Keratinocyte (primary cell): ENCODE measurements around the gene VIT. TPM values are rescaled to one million over a fixed set of nuclear protein-coding genes. Genes with fewer than 3 reads are reported as not detected.
"Not testable (repeated sequence)": the region's sequence is repeated elsewhere in the genome, so short reads cannot be mapped to it uniquely, and the experiment has no call there.

Experiments used
- DNase-seq: peaks from one replicate; pipeline ENCODE4 v3.0.0-alpha.2; 2011; ENCODE audit warnings: low read depth, missing footprints, low spot score
- FAIRE-seq: peaks from 2 replicates; lab custom pipeline; 2011; peaks lifted over from hg19 to GRCh38; lab: Jason Lieb, UNC
- H2AFZ ChIP-seq: 2 replicates; pipeline ENCODE4 v1.6.0; 2012; ENCODE audit warnings: low read length, control low read depth, inconsistent platforms; ENCODE audit not compliant: control insufficient read depth
- H3K27ac ChIP-seq: 2 replicates; pipeline ENCODE4 v1.5.1; 2011; ENCODE audit warnings: low read length; ENCODE audit not compliant: control insufficient read depth, insufficient read depth
- H3K27me3 ChIP-seq: 3 replicates; pipeline ENCODE4 v1.6.0; 2011; ENCODE audit warnings: low read length; ENCODE audit not compliant: control insufficient read depth, insufficient read depth; ENCODE audit errors: extremely low read depth
- H3K36me3 ChIP-seq, 2 experiments: 2 replicates in 1 of 2; 3 replicates in 1 of 2; pipeline ENCODE4 v1.5.1; 2011; ENCODE audit warnings: low read length in 2 of 2, mild to moderate bottlenecking in 1 of 2; ENCODE audit not compliant: control insufficient read depth in 2 of 2, insufficient read depth in 2 of 2; ENCODE audit errors: extremely low read depth in 1 of 2
- H3K4me1 ChIP-seq: 3 replicates; pipeline ENCODE4 v1.5.1; 2011; ENCODE audit warnings: low read length; ENCODE audit not compliant: control insufficient read depth, insufficient read depth; ENCODE audit errors: extremely low read depth
- H3K4me2 ChIP-seq: 3 replicates; pipeline ENCODE4 v1.6.0; 2011; ENCODE audit warnings: low read depth, low read length; ENCODE audit not compliant: control insufficient read depth, insufficient read depth; ENCODE audit errors: extremely low read depth
- H3K4me3 ChIP-seq, 3 experiments: fragments of 200-600 bp in 1 of 3; sonication (generic) in 1 of 3; 2 replicates in 2 of 3; 3 replicates in 1 of 3; pipeline ENCODE4 v1.5.1; 2011 to 2016; ENCODE audit warnings: low read length in 3 of 3, mild to moderate bottlenecking in 3 of 3, control low read depth in 2 of 3, inconsistent platforms in 1 of 3, low read depth in 1 of 3, mixed read lengths in 1 of 3, mixed run types in 1 of 3, moderate library complexity in 1 of 3; ENCODE audit not compliant: control insufficient read depth in 2 of 3, insufficient read depth in 2 of 3; ENCODE audit errors: extremely low read depth in 1 of 3
- H3K79me2 ChIP-seq: 2 replicates; pipeline ENCODE4 v1.6.0; 2012; ENCODE audit warnings: low read length; ENCODE audit not compliant: control insufficient read depth, insufficient read depth
- H3K9ac ChIP-seq: 3 replicates; pipeline ENCODE4 v1.6.0; 2011; ENCODE audit warnings: low read length; ENCODE audit not compliant: control insufficient read depth, insufficient read depth; ENCODE audit errors: extremely low read depth
- H3K9me1 ChIP-seq: 3 replicates; pipeline ENCODE4 v1.6.0; 2011; ENCODE audit warnings: low read length; ENCODE audit not compliant: control insufficient read depth, insufficient read depth; ENCODE audit errors: extremely low read depth
- H3K9me3 ChIP-seq: 2 replicates; pipeline ENCODE4 v1.5.1; 2012; ENCODE audit warnings: low read depth, low read length; ENCODE audit not compliant: control insufficient read depth
- H4K20me1 ChIP-seq: 3 replicates; pipeline ENCODE4 v1.6.0; 2011; ENCODE audit warnings: low read length; ENCODE audit not compliant: control insufficient read depth, insufficient read depth; ENCODE audit errors: extremely low read depth
- CTCF ChIP-seq, 3 experiments: IDR thresholded peaks in 1 of 3; conservative IDR thresholded peaks in 1 of 3; optimal IDR thresholded peaks in 1 of 3; 2 replicates in 2 of 3; 3 replicates in 1 of 3; pipeline versions ENCODE3 to v1.5.1; 2011; ENCODE audit warnings: low read length in 3 of 3, mild to moderate bottlenecking in 3 of 3, moderate library complexity in 2 of 3, control low read depth in 1 of 3, inconsistent platforms in 1 of 3; ENCODE audit not compliant: insufficient read depth in 2 of 3; ENCODE audit errors: extremely low read depth in 1 of 3
- EZH2 ChIP-seq: IDR thresholded peaks from one replicate; pipeline ENCODE4 v1.6.1; 2012; ENCODE audit warnings: inconsistent platforms, mild to moderate bottlenecking, low read length, moderate library complexity
- dilution Hi-C: fragments of 300-500 bp; cut with MboI; formaldehyde crosslinking; loops from one replicate; pipeline ENCODE4 v1.7.0; 2020; ENCODE audit warnings: low sequenced_read_pairs; ENCODE audit not compliant: extremely low pct_ligation_motif_present
- polyA plus RNA-seq, 5 experiments: library from polyadenylated mRNA; depleted of rRNA in 3 of 5; stranded (reverse) in 3 of 5; stranded (forward) in 1 of 5; unstranded in 1 of 5; fragments of >200 nt; gene quantifications; 1 replicate in 1 of 5; 2 replicates in 3 of 5; 3 replicates in 1 of 5; pipeline versions ENCODE4 v1.2.1 to v1.2.3, GENCODE V29; 2011 to 2012; ENCODE audit warnings: missing spikeins in 2 of 5, low read depth in 1 of 5, low replicate concordance in 1 of 5

The VIT gene
- polyA plus RNA-seq, 1 donor (not counting 4 experiments of a cell fraction or from before 2014, with no cell fraction given), result 0.79 TPM

GRCh38 chr2:36683002-36683401, 13.5 kb upstream of the VIT start:
- no peaks in the 10 kb centered on the region for H4K20me1 ChIP-seq
- no peak overlapping the region for H3K4me3 ChIP-seq
- no peak overlapping the region for H2AFZ ChIP-seq
- DNase-seq, result no peak
- TF ChIP-seq EZH2 (no peak), CTCF (optimal IDR thresholded peaks at IDR 0.05 in 1 of 3, IDR thresholded peaks at IDR 0.05 in 1 of 3, conservative IDR thresholded peaks at IDR 0.05 in 1 of 3; ENCODE audit: extremely low read depth in 1 of 3, insufficient read depth in 2 of 3, low read length in 3 of 3) (no peak)
- H3K27me3 ChIP-seq, result no peaks in the 10 kb centered on the region
- H3K4me2 ChIP-seq, result no peak overlapping the region
- H3K4me1 ChIP-seq, result no peaks in the 10 kb centered on the region
- no peaks in the 10 kb centered on the region for H3K9me1 ChIP-seq
- dilution Hi-C loops, result no loop called here
- H3K9me3 ChIP-seq, result no peaks in the 10 kb centered on the region
- no peak for FAIRE-seq
- H3K36me3 ChIP-seq, result no peaks in the 10 kb centered on the region
- H3K27ac ChIP-seq, result no peak overlapping the region
- no peaks in the 10 kb centered on the region for H3K79me2 ChIP-seq
- no peak overlapping the region for H3K9ac ChIP-seq

- H3K36me3 ChIP-seq, H3K4me2 ChIP-seq, DNase-seq, H2AFZ ChIP-seq, H3K4me1 ChIP-seq, H3K9me3 ChIP-seq, H3K27ac ChIP-seq, H4K20me1 ChIP-seq, H3K9ac ChIP-seq, H3K4me3 ChIP-seq, H3K79me2 ChIP-seq, H3K27me3 ChIP-seq, H3K9me1 ChIP-seq, dilution Hi-C loops, FAIRE-seq: not testable (repeated sequence)
Observed at GRCh38 chr2:36688291-36688690, 8.2 kb upstream of the VIT start.

GRCh38 chr2:36689013-36689412, 7.5 kb upstream of the VIT start:
- H3K9me1 ChIP-seq, H3K36me3 ChIP-seq, FAIRE-seq, H3K9ac ChIP-seq, H3K4me1 ChIP-seq, H3K79me2 ChIP-seq, H3K4me2 ChIP-seq, dilution Hi-C loops, H2AFZ ChIP-seq, H3K27me3 ChIP-seq, H3K4me3 ChIP-seq, H3K27ac ChIP-seq, H3K9me3 ChIP-seq, DNase-seq, H4K20me1 ChIP-seq: not testable (repeated sequence)
